ENCODE results near the gene JUN. TPM values are rescaled to one million over a fixed set of nuclear protein-coding genes. Genes with fewer than 3 reads are reported as not detected.

Gene JUN
- total and polyA plus RNA-seq, 12 donors, result 47.0 to 209 (median 78.0) TPM

DNA sequence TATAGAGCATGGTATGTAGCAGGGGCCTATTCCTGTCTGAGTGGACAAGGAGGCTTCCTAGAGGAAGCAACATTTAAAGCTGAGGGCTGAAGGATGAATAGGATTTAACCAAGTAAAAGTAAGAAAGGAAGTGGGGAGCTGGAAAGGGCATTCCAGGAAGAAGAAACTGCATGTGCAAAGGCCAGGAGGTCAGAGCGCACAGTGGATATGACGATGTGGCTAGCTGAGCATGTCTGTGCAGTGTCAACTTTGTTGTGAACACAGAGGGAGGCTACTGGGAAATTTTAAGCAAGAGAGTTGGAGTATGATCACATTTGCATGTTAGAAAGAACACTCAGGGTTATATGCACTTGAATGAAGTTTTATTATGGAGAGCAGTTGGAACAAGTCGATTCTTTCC, 28.6 kb upstream of the JUN start:
- WGBS, 2 donors, result 70 to 75% methylated on average over 3 of the region's 3 CpGs
- DNase-seq, result no peak
- peak overlapping the region in 1 of 10 donors; percentile 97 for H3K27ac ChIP-seq

DNA sequence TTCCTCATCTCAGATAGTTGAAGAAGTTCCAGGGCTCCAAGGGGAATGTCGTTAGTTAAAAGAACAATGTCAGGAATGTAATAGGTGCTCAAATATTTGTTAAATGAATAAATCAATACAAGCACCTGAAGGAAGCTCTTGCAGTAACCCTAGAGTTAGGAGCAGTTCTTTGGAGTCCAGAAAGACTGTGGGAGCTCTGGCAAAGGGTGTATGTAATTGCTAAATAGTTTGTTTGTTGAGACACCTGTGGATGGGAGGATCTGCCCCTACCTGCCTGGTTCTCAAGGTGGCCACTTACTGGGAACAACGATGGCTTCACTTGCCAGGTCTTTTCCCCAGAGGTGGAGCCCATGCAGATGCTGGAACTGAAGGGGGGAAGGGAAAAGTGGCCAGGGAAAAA, 27.5 kb upstream of the JUN start:
- H3K9me3 ChIP-seq, result no peaks in the 10 kb centered on the region
- TF ChIP-seq, protein P1, sequence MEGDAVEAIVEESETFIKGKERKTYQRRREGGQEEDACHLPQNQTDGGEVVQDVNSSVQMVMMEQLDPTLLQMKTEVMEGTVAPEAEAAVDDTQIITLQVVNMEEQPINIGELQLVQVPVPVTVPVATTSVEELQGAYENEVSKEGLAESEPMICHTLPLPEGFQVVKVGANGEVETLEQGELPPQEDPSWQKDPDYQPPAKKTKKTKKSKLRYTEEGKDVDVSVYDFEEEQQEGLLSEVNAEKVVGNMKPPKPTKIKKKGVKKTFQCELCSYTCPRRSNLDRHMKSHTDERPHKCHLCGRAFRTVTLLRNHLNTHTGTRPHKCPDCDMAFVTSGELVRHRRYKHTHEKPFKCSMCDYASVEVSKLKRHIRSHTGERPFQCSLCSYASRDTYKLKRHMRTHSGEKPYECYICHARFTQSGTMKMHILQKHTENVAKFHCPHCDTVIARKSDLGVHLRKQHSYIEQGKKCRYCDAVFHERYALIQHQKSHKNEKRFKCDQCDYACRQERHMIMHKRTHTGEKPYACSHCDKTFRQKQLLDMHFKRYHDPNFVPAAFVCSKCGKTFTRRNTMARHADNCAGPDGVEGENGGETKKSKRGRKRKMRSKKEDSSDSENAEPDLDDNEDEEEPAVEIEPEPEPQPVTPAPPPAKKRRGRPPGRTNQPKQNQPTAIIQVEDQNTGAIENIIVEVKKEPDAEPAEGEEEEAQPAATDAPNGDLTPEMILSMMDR (IDR thresholded peaks at IDR 0.05), result no peak
- H3K27ac ChIP-seq, result no peak overlapping the region
- WGBS, 2 donors, result 75 to 82% methylated on average over 2 of the region's 2 CpGs
- H3K4me3 ChIP-seq, result no peak overlapping the region
- no peak for DNase-seq
- H3K27me3 ChIP-seq, result no peaks in the 10 kb centered on the region
- peaks cover 0 to 55% (median 29%) of the 10 kb centered on the region in 9 donors for H3K4me1 ChIP-seq
- no peaks in the 10 kb centered on the region for H3K36me3 ChIP-seq
- ATAC-seq, result no peak
- intact Hi-C loops (cut with DNase I), result loop anchor here in 6 of 10 donors (5.0 to 10.0 kb wide), 6 partner anchors 63 to 483 kb away; partner anchors contain the start of gene FGGY (in 1 of the 6)

More for the DNA sequence above, 28.6 kb upstream of the JUN start:
- TF ChIP-seq, protein P1 (IDR thresholded peaks at IDR 0.05), result no peak
- no peaks in the 10 kb centered on the region for H3K36me3 ChIP-seq
- no peak for ATAC-seq
- intact Hi-C loops (cut with DNase I), result loop anchor here in 6 of 10 donors (5.0 to 10.0 kb wide), 6 partner anchors 62 to 482 kb away; partner anchors contain the start of gene FGGY (in 1 of the 6)
- no peak overlapping the region for H3K4me3 ChIP-seq
- H3K4me1 ChIP-seq, result peaks cover 0 to 64% (median 37%) of the 10 kb centered on the region in 9 donors
- H3K27me3 ChIP-seq, result no peaks in the 10 kb centered on the region
- H3K9me3 ChIP-seq, result no peaks in the 10 kb centered on the region

DNA sequence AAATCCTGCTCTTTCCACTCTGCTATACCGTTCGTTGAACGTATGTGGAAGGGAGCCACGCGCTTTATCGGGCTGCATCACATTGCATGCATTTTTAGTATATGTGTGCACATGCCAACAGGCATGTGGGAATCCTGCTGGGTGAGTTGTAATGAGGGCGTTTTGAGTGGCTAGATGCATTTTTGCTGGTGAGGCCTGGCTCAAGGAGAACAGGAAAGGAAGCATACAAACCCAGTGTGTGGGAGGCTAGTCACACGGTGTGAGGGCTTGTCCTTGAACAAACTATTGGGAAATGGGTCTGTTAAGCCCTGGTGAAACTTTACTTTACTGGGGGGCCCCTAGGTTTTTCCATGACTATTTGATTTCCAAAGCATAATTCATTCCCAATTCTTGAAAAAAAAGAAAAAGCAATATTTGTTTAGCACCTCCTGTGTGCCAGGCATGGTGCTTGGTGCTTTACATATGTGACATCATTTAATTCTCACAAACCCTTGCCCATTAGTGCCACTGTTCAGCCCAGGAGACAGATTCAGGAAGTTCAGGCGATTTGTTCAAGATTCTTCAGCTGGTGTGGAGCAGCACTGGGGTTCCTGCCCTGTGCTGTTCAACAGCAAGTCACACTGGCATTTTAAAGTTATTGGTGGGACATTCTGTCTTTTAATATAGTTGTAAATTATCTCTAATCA, 25.6 kb upstream of the JUN start:
- ATAC-seq (peak in 3 of 8 donors; percentile 28 to 46 (median 41)), DNase-seq (no peak)
- H3K27ac ChIP-seq, result peak overlapping the region in 3 of 10 donors; percentile 6 to 48 (median 16)
- H3K9me3 ChIP-seq, result no peaks in the 10 kb centered on the region
- TF ChIP-seq, protein P1 (IDR thresholded peaks at IDR 0.05), result no peak
- H3K36me3 ChIP-seq, result no peaks in the 10 kb centered on the region
- intact Hi-C loops (cut with DNase I), result loop anchor here in 6 of 10 donors (5.0 to 10.0 kb wide), 6 partner anchors 65 to 485 kb away; partner anchors contain the start of gene FGGY (in 1 of the 6)
- H3K4me1 ChIP-seq, result peaks cover 0 to 38% (median 16%) of the 10 kb centered on the region in 9 donors
- no peaks in the 10 kb centered on the region for H3K27me3 ChIP-seq
- no peak overlapping the region for H3K4me3 ChIP-seq
- WGBS, 2 donors, result 70 to 74% methylated on average over 9 of the region's 9 CpGs

DNA sequence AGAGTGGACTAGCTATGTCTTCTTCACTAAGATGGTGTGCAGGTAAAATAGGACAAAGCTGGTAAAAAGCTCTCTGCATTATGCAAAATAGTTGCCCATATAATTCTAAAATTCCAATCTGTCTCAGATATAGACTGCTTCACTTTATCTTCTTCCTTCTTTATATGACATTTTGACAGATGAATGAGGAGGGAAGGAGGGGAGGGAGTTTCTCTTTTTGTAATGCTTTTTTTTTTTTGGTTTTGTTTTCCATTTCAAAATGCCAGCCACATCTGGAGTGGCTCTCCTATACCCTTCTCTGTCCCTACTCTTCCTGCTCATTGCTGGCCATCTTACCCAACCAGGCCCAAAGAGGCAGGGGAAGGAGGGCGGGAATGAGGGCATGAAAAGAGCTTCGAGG, 24.2 kb upstream of the JUN start:
- H3K4me1 ChIP-seq, result peaks cover 0 to 24% (median 5%) of the 10 kb centered on the region in 9 donors
- WGBS, 2 donors, result 47 to 49% methylated on average over 2 of the region's 2 CpGs
- ATAC-seq (no peak), DNase-seq (no peak)
- no peak overlapping the region for H3K4me3 ChIP-seq
- TF ChIP-seq, protein P1 (IDR thresholded peaks at IDR 0.05), result no peak
- intact Hi-C loops (cut with DNase I), result no loop called here
- H3K9me3 ChIP-seq, result no peaks in the 10 kb centered on the region
- H3K27me3 ChIP-seq, result no peaks in the 10 kb centered on the region
- no peak overlapping the region for H3K27ac ChIP-seq
- no peaks in the 10 kb centered on the region for H3K36me3 ChIP-seq

Measured in heart right ventricle (tissue), 16 donors.